8988T (cell line): Measurements from ENCODE around the gene SOS2.
"Not testable (repeated sequence)": the region's sequence is repeated elsewhere in the genome, so short reads cannot be mapped to it uniquely, and the experiment has no call there.

Source experiments
- DNase-seq: peaks from one replicate; pipeline ENCODE4 v3.0.0; 2011

Gene SOS2

GRCh38 chr14:50083467-50084337 is 147.7 kb downstream of the SOS2 start:
- no peak for DNase-seq

GRCh38 chr14:50082784-50083466 is 148.5 kb downstream of the SOS2 start:
- no peak for DNase-seq

GRCh38 chr14:50082308-50082742 is 149.1 kb downstream of the SOS2 start:
- no peak for DNase-seq

- DNase-seq, result not testable (repeated sequence)
Observed at GRCh38 chr14:50079103-50079502, 152.3 kb downstream of the SOS2 start.

- DNase-seq, result not testable (repeated sequence)
Observed at GRCh38 chr14:50073663-50074062, 157.7 kb downstream of the SOS2 start.

GRCh38 chr14:50072395-50072794 is 159.0 kb downstream of the SOS2 start:
- no peak for DNase-seq

- no peak for DNase-seq
Observed at GRCh38 chr14:50070840-50071548, 160.4 kb downstream of the SOS2 start.

- DNase-seq, result no peak
Observed at GRCh38 chr14:50070230-50070629, 161.1 kb downstream of the SOS2 start.

- DNase-seq, result no peak
Observed at GRCh38 chr14:50069325-50069724, 162.1 kb downstream of the SOS2 start.

GRCh38 chr14:50068496-50068895 is 162.9 kb downstream of the SOS2 start:
- DNase-seq, result no peak

- no peak for DNase-seq
Observed at GRCh38 chr14:50067723-50068495, 163.5 kb downstream of the SOS2 start.
